HepG2 (cell line): ENCODE data around the gene MRPL20. TPM values are rescaled to one million over a fixed set of nuclear protein-coding genes. Genes with fewer than 3 reads are reported as not detected.

Source experiments
- AGO2 ChIP-seq: fragments of 200-400 bp; formaldehyde crosslinking; optimal IDR thresholded peaks from 2 replicates; pipeline ENCODE3; 2017; ENCODE audit warnings: mild to moderate bottlenecking, low read depth, low read length, moderate library complexity
- HOXA7 ChIP-seq: sonication (generic); formaldehyde crosslinking; IDR thresholded peaks from 2 replicates; pipeline ENCODE4 v1.8.1; 2022; ENCODE audit warnings: mild to moderate bottlenecking, missing genetic modification reagents, moderate library complexity
- IKZF1 ChIP-seq: fragments of 450-650 bp; IDR thresholded peaks from 2 replicates; pipeline ENCODE4 v1.7.1; 2016
- ISX ChIP-seq: sonication (generic); formaldehyde crosslinking; conservative IDR thresholded peaks from 2 replicates; pipeline ENCODE4 v1.5.0; 2020; ENCODE audit warnings: missing genetic modification reagents
- JUNB ChIP-seq: sonication (generic); formaldehyde crosslinking; IDR thresholded peaks from 2 replicates; pipeline ENCODE4 v1.8.0; 2022; ENCODE audit warnings: missing genetic modification reagents, mild to moderate bottlenecking, borderline replicate concordance
- NFKBIZ ChIP-seq: IDR thresholded peaks from 2 replicates; pipeline ENCODE4 v1.6.1; 2018; ENCODE audit warnings: missing genetic modification reagents, missing compliant biosample characterization
- SCMH1 ChIP-seq: sonication (generic); formaldehyde crosslinking; IDR thresholded peaks from 2 replicates; pipeline ENCODE4 v1.9.0; 2021; ENCODE audit warnings: missing genetic modification reagents, mild to moderate bottlenecking, borderline replicate concordance
- SOX6 ChIP-seq, 2 experiments: fragments of 450-650 bp in 1 of 2; sonication (generic) in 1 of 2; formaldehyde crosslinking in 1 of 2; IDR thresholded peaks; 2 replicates each; pipeline versions ENCODE4 v1.4.0 to v1.6.1; 2017 to 2020; ENCODE audit warnings: antibody characterized with exemption in 1 of 2, mild to moderate bottlenecking in 1 of 2, missing genetic modification reagents in 1 of 2
- ZKSCAN1 ChIP-seq: fragments of 150-350 bp; IDR thresholded peaks from 2 replicates; pipeline ENCODE4 v1.6.1; 2014; ENCODE audit warnings: low read length
- ZNF225 ChIP-seq: sonication (generic); formaldehyde crosslinking; IDR thresholded peaks from 2 replicates; pipeline ENCODE4 v1.4.0; 2020; ENCODE audit warnings: mild to moderate bottlenecking, missing genetic modification reagents
- ZNF496 ChIP-seq: sonication (generic); formaldehyde crosslinking; IDR thresholded peaks from 2 replicates; pipeline ENCODE4 v1.8.1; 2023; ENCODE audit warnings: mild to moderate bottlenecking, moderate library complexity, missing genetic modification reagents; ENCODE audit not compliant: insufficient replicate concordance
- ZNF782 ChIP-seq: sonication (generic); formaldehyde crosslinking; IDR thresholded peaks from 2 replicates; pipeline ENCODE4 v1.4.0; 2020; ENCODE audit warnings: missing genetic modification reagents, mild to moderate bottlenecking, borderline replicate concordance
- polyA plus RNA-seq, 8 experiments: library from polyadenylated mRNA; depleted of rRNA in 3 of 8; stranded (reverse) in 7 of 8; unstranded in 1 of 8; fragments of >200 nt; fragmentation: Illumina TruSeq in 4 of 8; extraction: Trizol in 4 of 8; gene quantifications; 2 replicates each; pipeline versions ENCODE4 v1.2.1 to v1.2.3, GENCODE V29; 2011 to 2016; ENCODE audit warnings: low read depth in 4 of 8, missing spikeins in 1 of 8, mixed read lengths in 1 of 8; ENCODE audit not compliant: insufficient read depth in 1 of 8
- total RNA-seq, 5 experiments: library from RNA; depleted of rRNA; stranded (reverse); fragments of >200 nt; fragmentation: Illumina TruSeq; extraction: Trizol; gene quantifications; 2 replicates each; pipeline ENCODE4 v1.2.3, GENCODE V29; 2016; ENCODE audit warnings: low read depth in 1 of 5
- TF ChIP-seq, protein P1 (sequence below): sonication (generic); formaldehyde crosslinking; IDR thresholded peaks from 2 replicates; pipeline ENCODE4 v1.9.0; 2021; ENCODE audit warnings: missing genetic modification reagents, borderline replicate concordance
- TF ChIP-seq, protein P2 (sequence below): sonication (generic); formaldehyde crosslinking; IDR thresholded peaks from 2 replicates; pipeline ENCODE4 v1.8.0; 2022; ENCODE audit warnings: mild to moderate bottlenecking, missing genetic modification reagents, moderate library complexity
- TF ChIP-seq, protein P3 (sequence below): IDR thresholded peaks from 2 replicates; pipeline ENCODE4 v1.6.1; 2012; ENCODE audit warnings: low read depth, low read length, improper control_type of control experiment
- TF ChIP-seq, protein P4 (sequence below): sonication (generic); formaldehyde crosslinking; IDR thresholded peaks from 2 replicates; pipeline ENCODE4 v1.5.0; 2020; ENCODE audit warnings: missing genetic modification reagents
- TF ChIP-seq, protein P5 (sequence below): IDR thresholded peaks from 2 replicates; pipeline ENCODE4 v1.6.1; 2012; ENCODE audit warnings: inconsistent platforms
- TF ChIP-seq, protein P6 (sequence below): sonication (generic); formaldehyde crosslinking; IDR thresholded peaks from 2 replicates; pipeline ENCODE4 v1.5.1; 2020; ENCODE audit warnings: missing genetic modification reagents, mild to moderate bottlenecking, borderline replicate concordance
- TF ChIP-seq, protein P7 (sequence below): IDR thresholded peaks from 2 replicates; pipeline ENCODE4 v1.6.1; 2016; ENCODE audit warnings: low read depth

The MRPL20 gene
- total and polyA plus RNA-seq, 2 of the 13 experiments (the other 11 are each of a cell fraction or from before 2014, with no cell fraction given) = 59.2 to 127 TPM

DNA sequence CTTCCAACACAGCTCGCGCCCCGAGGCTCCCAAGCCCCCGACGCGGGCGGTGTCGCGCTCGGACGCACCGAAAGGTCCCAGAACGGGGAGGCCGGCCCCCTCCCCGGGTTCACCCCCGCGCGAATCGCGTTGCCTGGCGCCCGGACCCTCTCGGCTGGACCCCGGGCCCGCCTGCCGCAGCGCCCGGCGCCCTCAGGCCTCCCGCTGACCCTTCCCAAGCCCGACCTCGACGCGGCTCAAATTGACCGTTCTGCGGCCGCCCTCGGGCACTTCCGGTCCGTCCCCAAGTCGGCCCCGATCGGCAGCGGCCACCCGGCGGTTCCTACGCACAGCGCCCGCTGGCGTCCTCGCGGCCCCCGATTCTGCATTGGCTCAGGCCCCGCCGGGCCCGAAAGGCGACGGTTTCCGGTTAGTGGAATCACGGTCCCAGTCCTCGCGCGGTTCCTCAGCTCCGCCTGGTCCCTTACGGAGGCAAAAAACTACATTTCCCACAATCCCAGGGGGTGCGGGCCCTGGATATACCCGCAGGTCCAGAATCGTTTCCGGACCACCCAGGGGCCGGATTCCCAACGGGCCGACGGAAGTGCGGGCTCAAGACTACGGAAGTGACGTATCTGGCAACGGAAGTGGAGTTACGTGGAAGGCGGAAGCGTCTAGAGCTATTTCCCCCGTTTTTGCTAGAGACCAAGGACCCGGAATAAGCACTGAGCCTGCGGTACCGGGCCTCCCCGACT lies 32.0 kb downstream of the MRPL20 start, which contains the start of gene AURKAIP1 (continued):
- TF ChIP-seq, protein P1, sequence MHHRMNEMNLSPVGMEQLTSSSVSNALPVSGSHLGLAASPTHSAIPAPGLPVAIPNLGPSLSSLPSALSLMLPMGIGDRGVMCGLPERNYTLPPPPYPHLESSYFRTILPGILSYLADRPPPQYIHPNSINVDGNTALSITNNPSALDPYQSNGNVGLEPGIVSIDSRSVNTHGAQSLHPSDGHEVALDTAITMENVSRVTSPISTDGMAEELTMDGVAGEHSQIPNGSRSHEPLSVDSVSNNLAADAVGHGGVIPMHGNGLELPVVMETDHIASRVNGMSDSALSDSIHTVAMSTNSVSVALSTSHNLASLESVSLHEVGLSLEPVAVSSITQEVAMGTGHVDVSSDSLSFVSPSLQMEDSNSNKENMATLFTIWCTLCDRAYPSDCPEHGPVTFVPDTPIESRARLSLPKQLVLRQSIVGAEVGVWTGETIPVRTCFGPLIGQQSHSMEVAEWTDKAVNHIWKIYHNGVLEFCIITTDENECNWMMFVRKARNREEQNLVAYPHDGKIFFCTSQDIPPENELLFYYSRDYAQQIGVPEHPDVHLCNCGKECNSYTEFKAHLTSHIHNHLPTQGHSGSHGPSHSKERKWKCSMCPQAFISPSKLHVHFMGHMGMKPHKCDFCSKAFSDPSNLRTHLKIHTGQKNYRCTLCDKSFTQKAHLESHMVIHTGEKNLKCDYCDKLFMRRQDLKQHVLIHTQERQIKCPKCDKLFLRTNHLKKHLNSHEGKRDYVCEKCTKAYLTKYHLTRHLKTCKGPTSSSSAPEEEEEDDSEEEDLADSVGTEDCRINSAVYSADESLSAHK (CRISPR knock-in tag) = no peak; the same call in 1 of the 2 replicates
- no peak for TF ChIP-seq ZNF782
- TF ChIP-seq SOX6 (IDR thresholded peaks at IDR 0.05) = no peak
- TF ChIP-seq SOX6 (CRISPR knock-in tag; IDR thresholded peaks at IDR 0.05) = peak; percentile 71
- TF ChIP-seq SCMH1 = no peak
- TF ChIP-seq ZKSCAN1 = peak; percentile 55; the same call in 1 of the 2 replicates
- TF ChIP-seq, protein P2, sequence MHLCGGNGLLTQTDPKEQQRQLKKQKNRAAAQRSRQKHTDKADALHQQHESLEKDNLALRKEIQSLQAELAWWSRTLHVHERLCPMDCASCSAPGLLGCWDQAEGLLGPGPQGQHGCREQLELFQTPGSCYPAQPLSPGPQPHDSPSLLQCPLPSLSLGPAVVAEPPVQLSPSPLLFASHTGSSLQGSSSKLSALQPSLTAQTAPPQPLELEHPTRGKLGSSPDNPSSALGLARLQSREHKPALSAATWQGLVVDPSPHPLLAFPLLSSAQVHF (CRISPR knock-in tag) = no peak
- no peak for TF ChIP-seq ISX
- no peak for TF ChIP-seq IKZF1
- no peak for TF ChIP-seq HOXA7 (CRISPR knock-in tag)
- TF ChIP-seq, protein P3, sequence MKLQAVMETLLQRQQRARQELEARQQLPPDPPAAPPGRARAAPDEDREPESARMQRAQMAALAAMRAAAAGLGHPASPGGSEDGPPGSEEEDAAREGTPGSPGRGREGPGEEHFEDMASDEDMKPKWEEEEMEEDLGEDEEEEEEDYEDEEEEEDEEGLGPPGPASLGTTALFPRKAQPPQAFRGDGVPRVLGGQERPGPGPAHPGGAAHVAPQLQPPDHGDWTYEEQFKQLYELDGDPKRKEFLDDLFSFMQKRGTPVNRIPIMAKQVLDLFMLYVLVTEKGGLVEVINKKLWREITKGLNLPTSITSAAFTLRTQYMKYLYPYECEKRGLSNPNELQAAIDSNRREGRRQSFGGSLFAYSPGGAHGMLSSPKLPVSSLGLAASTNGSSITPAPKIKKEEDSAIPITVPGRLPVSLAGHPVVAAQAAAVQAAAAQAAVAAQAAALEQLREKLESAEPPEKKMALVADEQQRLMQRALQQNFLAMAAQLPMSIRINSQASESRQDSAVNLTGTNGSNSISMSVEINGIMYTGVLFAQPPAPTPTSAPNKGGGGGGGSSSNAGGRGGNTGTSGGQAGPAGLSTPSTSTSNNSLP = peak; percentile 59; the same call in 1 of the 2 replicates
- TF ChIP-seq, protein P4, sequence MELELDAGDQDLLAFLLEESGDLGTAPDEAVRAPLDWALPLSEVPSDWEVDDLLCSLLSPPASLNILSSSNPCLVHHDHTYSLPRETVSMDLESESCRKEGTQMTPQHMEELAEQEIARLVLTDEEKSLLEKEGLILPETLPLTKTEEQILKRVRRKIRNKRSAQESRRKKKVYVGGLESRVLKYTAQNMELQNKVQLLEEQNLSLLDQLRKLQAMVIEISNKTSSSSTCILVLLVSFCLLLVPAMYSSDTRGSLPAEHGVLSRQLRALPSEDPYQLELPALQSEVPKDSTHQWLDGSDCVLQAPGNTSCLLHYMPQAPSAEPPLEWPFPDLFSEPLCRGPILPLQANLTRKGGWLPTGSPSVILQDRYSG (CRISPR knock-in tag) = no peak
- TF ChIP-seq ZNF496 = no peak
- TF ChIP-seq, protein P5, sequence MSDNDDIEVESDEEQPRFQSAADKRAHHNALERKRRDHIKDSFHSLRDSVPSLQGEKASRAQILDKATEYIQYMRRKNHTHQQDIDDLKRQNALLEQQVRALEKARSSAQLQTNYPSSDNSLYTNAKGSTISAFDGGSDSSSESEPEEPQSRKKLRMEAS = peak; percentile 84
- peak; percentile 51; the same call in 1 of the 2 replicates for TF ChIP-seq ZNF225 (CRISPR knock-in tag)
- TF ChIP-seq AGO2 = peak; percentile 18
- TF ChIP-seq, protein P6, sequence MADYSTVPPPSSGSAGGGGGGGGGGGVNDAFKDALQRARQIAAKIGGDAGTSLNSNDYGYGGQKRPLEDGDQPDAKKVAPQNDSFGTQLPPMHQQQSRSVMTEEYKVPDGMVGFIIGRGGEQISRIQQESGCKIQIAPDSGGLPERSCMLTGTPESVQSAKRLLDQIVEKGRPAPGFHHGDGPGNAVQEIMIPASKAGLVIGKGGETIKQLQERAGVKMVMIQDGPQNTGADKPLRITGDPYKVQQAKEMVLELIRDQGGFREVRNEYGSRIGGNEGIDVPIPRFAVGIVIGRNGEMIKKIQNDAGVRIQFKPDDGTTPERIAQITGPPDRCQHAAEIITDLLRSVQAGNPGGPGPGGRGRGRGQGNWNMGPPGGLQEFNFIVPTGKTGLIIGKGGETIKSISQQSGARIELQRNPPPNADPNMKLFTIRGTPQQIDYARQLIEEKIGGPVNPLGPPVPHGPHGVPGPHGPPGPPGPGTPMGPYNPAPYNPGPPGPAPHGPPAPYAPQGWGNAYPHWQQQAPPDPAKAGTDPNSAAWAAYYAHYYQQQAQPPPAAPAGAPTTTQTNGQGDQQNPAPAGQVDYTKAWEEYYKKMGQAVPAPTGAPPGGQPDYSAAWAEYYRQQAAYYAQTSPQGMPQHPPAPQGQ (CRISPR knock-in tag) = 0 out of 2 replicates have a peak, but pooled peaks have one; percentile 15
- peak; percentile 83; the same call in 1 of the 2 replicates for TF ChIP-seq NFKBIZ (CRISPR knock-in tag)
- TF ChIP-seq, protein P7, sequence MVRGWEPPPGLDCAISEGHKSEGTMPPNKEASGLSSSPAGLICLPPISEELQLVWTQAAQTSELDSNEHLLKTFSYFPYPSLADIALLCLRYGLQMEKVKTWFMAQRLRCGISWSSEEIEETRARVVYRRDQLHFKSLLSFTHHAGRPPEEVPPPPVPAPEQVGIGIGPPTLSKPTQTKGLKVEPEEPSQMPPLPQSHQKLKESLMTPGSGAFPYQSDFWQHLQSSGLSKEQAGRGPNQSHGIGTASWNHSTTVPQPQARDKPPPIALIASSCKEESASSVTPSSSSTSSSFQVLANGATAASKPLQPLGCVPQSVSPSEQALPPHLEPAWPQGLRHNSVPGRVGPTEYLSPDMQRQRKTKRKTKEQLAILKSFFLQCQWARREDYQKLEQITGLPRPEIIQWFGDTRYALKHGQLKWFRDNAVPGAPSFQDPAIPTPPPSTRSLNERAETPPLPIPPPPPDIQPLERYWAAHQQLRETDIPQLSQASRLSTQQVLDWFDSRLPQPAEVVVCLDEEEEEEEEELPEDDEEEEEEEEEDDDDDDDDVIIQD (CRISPR knock-in tag) = peak; percentile 40; the same call in 1 of the 2 replicates
- no peak for TF ChIP-seq JUNB (CRISPR knock-in tag)
